Activated CD8-positive, alpha-beta memory T cell treated with anti-CD3 and anti-CD28 coated beads, Interleukin-2, amount 50 U/mL, for 48 hours (primary cell): ENCODE measurements around the gene ABL2.

Experiments used
- DNase-seq: peaks from one replicate; pipeline ENCODE4 v3.0.0-alpha.2; 2020

ABL2 gene

GRCh38 chr1:179089827-179090482, 139.5 kb downstream of the ABL2 start:
- DNase-seq: no peak

GRCh38 chr1:179087665-179088064, 141.8 kb downstream of the ABL2 start:
- DNase-seq: peak; percentile 36

- DNase-seq: no peak
Observed at GRCh38 chr1:179083533-179083932, 145.9 kb downstream of the ABL2 start.

GRCh38 chr1:179082999-179083335, 146.5 kb downstream of the ABL2 start:
- DNase-seq: peak; percentile 65

GRCh38 chr1:179082333-179082998, 147.0 kb downstream of the ABL2 start:
- DNase-seq: peak; percentile 70

- DNase-seq: peak; percentile 90
Observed at GRCh38 chr1:179081687-179082332, 147.7 kb downstream of the ABL2 start, which contains the start of gene TOR3A. Gene TOR3A, plus strand, starts transcription at chr1:179082070. Its CDS starts 59 bp downstream, at chr1:179082129.

GRCh38 chr1:179080866-179081686, 148.4 kb downstream of the ABL2 start:
- no peak for DNase-seq

GRCh38 chr1:179079113-179079761, 150.2 kb downstream of the ABL2 start:
- no peak for DNase-seq

- no peak for DNase-seq
Observed at GRCh38 chr1:179077396-179077795, 152.1 kb downstream of the ABL2 start.

- DNase-seq: no peak
Observed at GRCh38 chr1:179066471-179066870, 163.0 kb downstream of the ABL2 start.

- no peak for DNase-seq
Observed at GRCh38 chr1:179061360-179062282, 167.9 kb downstream of the ABL2 start.

GRCh38 chr1:179058487-179059483, 170.7 kb downstream of the ABL2 start:
- DNase-seq: no peak

GRCh38 chr1:179055937-179056336, 173.5 kb downstream of the ABL2 start:
- DNase-seq: no peak

- no peak for DNase-seq
Observed at GRCh38 chr1:179053486-179053885, 176.0 kb downstream of the ABL2 start.

- DNase-seq: no peak
Observed at GRCh38 chr1:179052776-179053175, 176.7 kb downstream of the ABL2 start.
